A673 (cell line): Measurements from ENCODE around the gene HMGCLL1. TPM values are rescaled to one million over a fixed set of nuclear protein-coding genes. Genes with fewer than 3 reads are reported as not detected.

Experiments
- BruUV-seq: library from RNA; stranded (reverse); fragments of 400-500 nt; replicated peaks from 2 replicates; lab custom pipeline; 2021; lab: Mats Ljungman, UMichigan
- CTCF ChIA-PET: fragments of 300-600 bp; sonication (Branson Sonifier 250); formaldehyde crosslinking; loops from one replicate; lab custom pipeline; 2022; ENCODE audit warnings: antibody characterized with exemption; lab: Charles Lee
- POLR2A ChIA-PET: fragments of 300-600 bp; sonication (Branson Sonifier 250); formaldehyde crosslinking; loops from one replicate; lab custom pipeline; 2022; ENCODE audit warnings: antibody characterized with exemption; ENCODE audit not compliant: low non-redundant PET; lab: Charles Lee
- DNase-seq: peaks from one replicate; pipeline ENCODE4 v3.0.0-alpha.2; 2015; ENCODE audit warnings: low spot score
- H3K27ac ChIP-seq: fragments of 200-600 bp; sonication (generic); 2 replicates; pipeline ENCODE4 v1.5.1; 2016; ENCODE audit warnings: mixed run types, low read depth, mild to moderate bottlenecking, mixed read lengths, antibody characterized with exemption, low read length; ENCODE audit not compliant: poor library complexity, severe bottlenecking
- H3K27me3 ChIP-seq: fragments of 200-600 bp; sonication (generic); replicated peaks from 2 replicates; pipeline ENCODE4 v1.6.1; 2017; ENCODE audit warnings: mixed run types, low read depth, mild to moderate bottlenecking, mixed read lengths, antibody characterized with exemption, low read length; ENCODE audit not compliant: insufficient read depth, poor library complexity
- H3K36me3 ChIP-seq: fragments of 200-600 bp; sonication (generic); 2 replicates; pipeline ENCODE4 v1.6.1; 2016; ENCODE audit warnings: mixed run types, mild to moderate bottlenecking, mixed read lengths, antibody characterized with exemption, low read length; ENCODE audit not compliant: insufficient read depth, poor library complexity, severe bottlenecking
- H3K4me1 ChIP-seq: fragments of 200-600 bp; sonication (generic); 2 replicates; pipeline ENCODE4 v1.6.1; 2017; ENCODE audit warnings: mixed run types, mild to moderate bottlenecking, mixed read lengths, antibody characterized with exemption, low read length; ENCODE audit not compliant: insufficient read depth, poor library complexity, severe bottlenecking
- H3K4me3 ChIP-seq: fragments of 200-600 bp; sonication (generic); 2 replicates; pipeline ENCODE4 v1.5.1; 2016; ENCODE audit warnings: low read depth, mixed run types, mild to moderate bottlenecking, mixed read lengths, low read length; ENCODE audit not compliant: poor library complexity, severe bottlenecking
- H3K9me3 ChIP-seq: fragments of 200-600 bp; sonication (generic); 2 replicates; pipeline ENCODE4 v1.6.1; 2016; ENCODE audit warnings: mixed run types, low read depth, mild to moderate bottlenecking, mixed read lengths, antibody characterized with exemption, low read length; ENCODE audit not compliant: poor library complexity, severe bottlenecking
- CTCF ChIP-seq: fragments of 300-800, 200-600 bp; sonication (generic); conservative IDR thresholded peaks from 2 replicates; pipeline ENCODE4 v1.5.1; 2017; ENCODE audit warnings: low read depth, mild to moderate bottlenecking, antibody characterized with exemption, low read length, moderate library complexity, mixed read lengths
- EZH2 ChIP-seq: fragments of 200-600 bp; sonication (generic); IDR thresholded peaks from 2 replicates; pipeline ENCODE4 v1.6.1; 2017; ENCODE audit warnings: borderline replicate concordance, low read depth, mild to moderate bottlenecking, mixed read lengths, antibody characterized with exemption, low read length; ENCODE audit not compliant: poor library complexity, severe bottlenecking
- intact Hi-C: fragments of 100-400 bp; cut with micrococcal nuclease; formaldehyde crosslinking; loops from one replicate; pipeline ENCODE4 v1.10.0; 2022; ENCODE audit not compliant: unreplicated experiment
- total RNA-seq: library from RNA; stranded (reverse); gene quantifications from 2 replicates; pipeline ENCODE4 v1.2.3, GENCODE V29; 2021

HMGCLL1 gene
- total RNA-seq, 1 experiment from 2014 or later = not detected

- Histone ChIP-seq H3K27me3 (no peaks in the 10 kb centered on the region), H3K27ac (no peak overlapping the region), H3K9me3 (no peaks in the 10 kb centered on the region), H3K4me3 (no peak overlapping the region), H3K36me3 (no peaks in the 10 kb centered on the region), H3K4me1 (no peaks in the 10 kb centered on the region)
- ChIA-PET CTCF (no interaction called here), POLR2A (no interaction called here)
- BruUV-seq = no TSS peak
- intact Hi-C loops = no loop called here
- no peak for TF ChIP-seq CTCF
- no peak for DNase-seq
Observed at GRCh38 chr6:55512904-55513303, 66.1 kb downstream of the HMGCLL1 start.

- CTCF ChIA-PET = no interaction called here
- no peaks in the 10 kb centered on the region for H3K27me3 ChIP-seq
- BruUV-seq = no TSS peak
- H3K36me3 ChIP-seq = no peaks in the 10 kb centered on the region
- TF ChIP-seq EZH2 = no peak
- no peaks in the 10 kb centered on the region for H3K9me3 ChIP-seq
- no peaks in the 10 kb centered on the region for H3K4me1 ChIP-seq
- intact Hi-C loops = no loop called here
- DNase-seq = no peak
- H3K27ac ChIP-seq = no peak overlapping the region
- POLR2A ChIA-PET = no interaction called here
- no peak overlapping the region for H3K4me3 ChIP-seq
Observed at GRCh38 chr6:55511122-55511800, 67.7 kb downstream of the HMGCLL1 start.

GRCh38 chr6:55499591-55499990, 79.4 kb downstream of the HMGCLL1 start:
- Histone ChIP-seq H3K9me3 (no peaks in the 10 kb centered on the region), H3K36me3 (no peaks in the 10 kb centered on the region), H3K4me1 (no peaks in the 10 kb centered on the region), H3K27ac (no peak overlapping the region), H3K27me3 (no peaks in the 10 kb centered on the region), H3K4me3 (no peak overlapping the region)
- CTCF ChIA-PET = no interaction called here
- intact Hi-C loops = no loop called here
- POLR2A ChIA-PET = no interaction called here
- no peak for DNase-seq
- no TSS peak for BruUV-seq
- TF ChIP-seq EZH2 = no peak

- no TSS peak for BruUV-seq
- H3K4me1 ChIP-seq = no peaks in the 10 kb centered on the region
- TF ChIP-seq CTCF (no peak), EZH2 (no peak)
- no peak for DNase-seq
- H3K9me3 ChIP-seq = no peaks in the 10 kb centered on the region
- ChIA-PET POLR2A (interaction anchor here (0.7 kb wide), 1 partner anchor 30 kb away, joined by 3 read pairs; no protein-coding TSS in a partner anchor), CTCF (no interaction called here)
- no peak overlapping the region for H3K4me3 ChIP-seq
- intact Hi-C loops = no loop called here
- H3K27ac ChIP-seq = no peak overlapping the region
- no peaks in the 10 kb centered on the region for H3K27me3 ChIP-seq
- no peaks in the 10 kb centered on the region for H3K36me3 ChIP-seq
Observed at GRCh38 chr6:55497694-55498093, 81.3 kb downstream of the HMGCLL1 start.
